Breast epithelium (tissue), 4 donors: ENCODE measurements around the gene SLX4IP. TPM values are rescaled to one million over a fixed set of nuclear protein-coding genes. Genes with fewer than 3 reads are reported as not detected.

ENCODE experiments used
- DNase-seq, 2 donors: peaks; one replicate each; pipeline ENCODE4 v3.0.0-alpha.2; 2019; ENCODE audit warnings: low spot score in 2 of 2
- H3K27ac ChIP-seq, 2 donors: fragments of 200-600 bp; sonication (generic) in 1 of 2; one replicate each; pipeline ENCODE4 v1.5.1; 2016 to 2019; ENCODE audit warnings: mild to moderate bottlenecking in 1 of 2
- H3K27me3 ChIP-seq, 2 donors: fragments of 200-600 bp; sonication (generic) in 1 of 2; one replicate each; pipeline versions ENCODE4 v1.5.1 to v1.6.0; 2017 to 2019; ENCODE audit warnings: control low read depth in 1 of 2, mild to moderate bottlenecking in 1 of 2
- H3K36me3 ChIP-seq: fragments of 200-600 bp; one replicate; pipeline ENCODE4 v1.5.1; 2019
- H3K4me1 ChIP-seq, 2 donors: fragments of 200-600 bp; sonication (generic); one replicate each; pipeline ENCODE4 v1.5.1; 2016 to 2019; ENCODE audit warnings: control low read depth in 1 of 2
- H3K4me3 ChIP-seq, 3 donors: fragments of 200-600 bp; sonication (generic); 1 replicate in 2 of 3; 2 replicates in 1 of 3; pipeline ENCODE4 v1.5.1; 2016 to 2019; ENCODE audit warnings: mild to moderate bottlenecking in 3 of 3, moderate library complexity in 2 of 3
- H3K9me3 ChIP-seq, 2 donors: fragments of 200-600 bp; sonication (generic) in 1 of 2; one replicate each; pipeline ENCODE4 v1.5.1; 2016 to 2019; ENCODE audit warnings: control low read depth in 1 of 2
- CTCF ChIP-seq, 3 donors: fragments of 450-650 bp; IDR thresholded peaks; one replicate each; pipeline ENCODE4 v1.5.1; 2016 to 2017; ENCODE audit warnings: antibody characterized with exemption in 3 of 3, mild to moderate bottlenecking in 3 of 3, moderate library complexity in 3 of 3
- POLR2A ChIP-seq: fragments of 450-650 bp; IDR thresholded peaks from one replicate; pipeline ENCODE4 v1.6.1; 2016; ENCODE audit warnings: antibody characterized with exemption, mild to moderate bottlenecking, moderate library complexity
- POLR2AphosphoS5 ChIP-seq, 3 donors: sonication (generic); formaldehyde crosslinking; IDR thresholded peaks; one replicate each; pipeline ENCODE4 v1.6.1; 2017; ENCODE audit warnings: antibody characterized with exemption in 3 of 3
- intact Hi-C: fragments of 100-400 bp; cut with DNase I; formaldehyde crosslinking; loops from one replicate; pipeline ENCODE4 v1.15.1; 2023; ENCODE audit warnings: low total_unique reads
- total RNA-seq, 3 donors: library from RNA; depleted of rRNA; stranded (reverse); fragments of >200 nt; gene quantifications; one replicate each; pipeline ENCODE4 v1.1.0, GENCODE V29; 2016

Gene SLX4IP
- total RNA-seq, 3 donors from 2014 or later, result 4.2 to 6.9 (median 5.9) TPM

GRCh38 chr20:10662661-10663458, 227.8 kb downstream of the SLX4IP start:
- TF ChIP-seq POLR2A, result no peak
- no peak for TF ChIP-seq POLR2AphosphoS5 (IDR thresholded peaks at IDR 0.05)
- TF ChIP-seq CTCF (IDR thresholded peaks at IDR 0.05), result no peak
- Histone ChIP-seq H3K9me3 (no peaks in the 10 kb centered on the region), H3K4me3 (no peak overlapping the region), H3K36me3 (no peaks in the 10 kb centered on the region), H3K27ac (peak overlapping the region; percentile 22 to 87), H3K4me1 (peaks cover 4 to 16% of the 10 kb centered on the region in 2 donors), H3K27me3 (no peaks in the 10 kb centered on the region)
- intact Hi-C loops, result no loop called here
- DNase-seq, result no peak

DNA sequence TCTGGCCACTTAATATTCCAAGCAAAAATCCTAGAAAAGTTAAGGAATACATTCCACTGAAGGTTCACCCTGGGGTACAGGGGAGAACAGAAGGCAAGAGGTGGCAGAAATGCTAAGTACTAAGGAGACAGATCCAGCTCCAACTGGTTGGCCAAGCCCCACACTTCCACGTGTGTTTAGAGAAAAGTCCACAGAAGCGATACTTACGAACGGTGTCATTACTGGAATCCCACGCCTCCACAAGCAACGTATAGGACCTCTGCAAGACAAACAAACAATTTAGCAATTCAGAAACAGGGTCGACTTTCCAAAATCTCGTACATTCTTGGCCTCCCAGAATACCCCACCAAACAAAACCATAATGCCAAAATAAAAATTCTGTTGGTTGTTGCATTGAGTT, 228.7 kb downstream of the SLX4IP start:
- TF ChIP-seq POLR2AphosphoS5 (IDR thresholded peaks at IDR 0.05) (no peak), POLR2A (no peak), CTCF (IDR thresholded peaks at IDR 0.05) (no peak)
- no peaks in the 10 kb centered on the region for H3K9me3 ChIP-seq
- peak overlapping the region in 1 of 2 donors; percentile 87 for H3K27ac ChIP-seq
- H3K4me3 ChIP-seq, result no peak overlapping the region
- no peak for DNase-seq
- H3K36me3 ChIP-seq, result no peaks in the 10 kb centered on the region
- H3K27me3 ChIP-seq, result no peaks in the 10 kb centered on the region
- intact Hi-C loops, result no loop called here
- H3K4me1 ChIP-seq, result peaks cover 4 to 16% of the 10 kb centered on the region in 2 donors

DNA sequence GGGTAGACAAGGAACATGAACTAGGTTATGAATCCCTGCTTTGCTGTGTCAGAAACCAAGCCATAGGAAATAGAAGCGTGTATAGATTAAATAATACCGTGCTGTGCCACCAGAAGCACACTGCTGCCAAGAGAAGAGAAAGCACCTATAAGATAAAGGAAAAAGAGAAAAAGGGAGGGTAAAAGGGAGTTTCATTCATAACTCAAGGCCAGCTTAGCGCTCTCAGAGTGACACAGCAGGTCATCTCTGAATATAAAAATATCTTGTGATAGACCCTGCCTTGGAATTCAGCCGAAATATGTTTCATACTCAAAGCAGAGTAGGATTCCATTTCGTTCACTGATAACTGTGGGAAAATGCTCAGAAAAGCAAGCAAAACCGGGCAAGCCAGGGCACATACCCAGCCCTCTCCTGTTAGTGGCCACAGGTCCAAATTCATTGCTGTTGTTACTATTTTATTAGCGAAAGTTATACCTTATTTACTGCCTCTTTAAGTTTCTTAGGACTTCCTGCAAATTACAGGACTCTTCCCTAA, 230.0 kb downstream of the SLX4IP start:
- no peaks in the 10 kb centered on the region for H3K36me3 ChIP-seq
- DNase-seq, result no peak
- peak overlapping the region; percentile 45 to 87 for H3K27ac ChIP-seq
- peak overlapping the region in 1 of 3 donors; percentile 49 for H3K4me3 ChIP-seq
- no peak for TF ChIP-seq POLR2A
- TF ChIP-seq CTCF (IDR thresholded peaks at IDR 0.05), result no peak
- TF ChIP-seq POLR2AphosphoS5 (IDR thresholded peaks at IDR 0.05), result no peak
- peaks cover 4 to 16% of the 10 kb centered on the region in 2 donors for H3K4me1 ChIP-seq
- intact Hi-C loops, result no loop called here
- H3K27me3 ChIP-seq, result no peaks in the 10 kb centered on the region
- H3K9me3 ChIP-seq, result no peaks in the 10 kb centered on the region

GRCh38 chr20:10665791-10666190, 230.7 kb downstream of the SLX4IP start:
- no peaks in the 10 kb centered on the region for H3K36me3 ChIP-seq
- peak overlapping the region; percentile 77 to 87 for H3K27ac ChIP-seq
- peak overlapping the region in 1 of 3 donors; percentile 49 for H3K4me3 ChIP-seq
- no peaks in the 10 kb centered on the region for H3K27me3 ChIP-seq
- TF ChIP-seq POLR2AphosphoS5 (IDR thresholded peaks at IDR 0.05) (peak in 1 of 3 donors; percentile 28), CTCF (IDR thresholded peaks at IDR 0.05) (peak in 2 of 3 donors; percentile 27 to 28), POLR2A (no peak)
- intact Hi-C loops, result no loop called here
- no peaks in the 10 kb centered on the region for H3K9me3 ChIP-seq
- peak in 1 of 2 donors; percentile 78 for DNase-seq
- H3K4me1 ChIP-seq, result peaks cover 4 to 16% of the 10 kb centered on the region in 2 donors
